Fibroblast of the conjunctiva (primary cell): ENCODE results near the gene MYBPC2.
A peak's percentile ranks its signal among the peaks of the same experiment; 100 is the strongest.
"Not testable (repeated sequence)": the region's sequence is repeated elsewhere in the genome, so short reads cannot be mapped to it uniquely, and the experiment has no call there.

Experiments used
- DNase-seq: peaks from one replicate; pipeline ENCODE4 v3.0.0-alpha.2; 2010; ENCODE audit warnings: low read depth

The MYBPC2 gene

DNA sequence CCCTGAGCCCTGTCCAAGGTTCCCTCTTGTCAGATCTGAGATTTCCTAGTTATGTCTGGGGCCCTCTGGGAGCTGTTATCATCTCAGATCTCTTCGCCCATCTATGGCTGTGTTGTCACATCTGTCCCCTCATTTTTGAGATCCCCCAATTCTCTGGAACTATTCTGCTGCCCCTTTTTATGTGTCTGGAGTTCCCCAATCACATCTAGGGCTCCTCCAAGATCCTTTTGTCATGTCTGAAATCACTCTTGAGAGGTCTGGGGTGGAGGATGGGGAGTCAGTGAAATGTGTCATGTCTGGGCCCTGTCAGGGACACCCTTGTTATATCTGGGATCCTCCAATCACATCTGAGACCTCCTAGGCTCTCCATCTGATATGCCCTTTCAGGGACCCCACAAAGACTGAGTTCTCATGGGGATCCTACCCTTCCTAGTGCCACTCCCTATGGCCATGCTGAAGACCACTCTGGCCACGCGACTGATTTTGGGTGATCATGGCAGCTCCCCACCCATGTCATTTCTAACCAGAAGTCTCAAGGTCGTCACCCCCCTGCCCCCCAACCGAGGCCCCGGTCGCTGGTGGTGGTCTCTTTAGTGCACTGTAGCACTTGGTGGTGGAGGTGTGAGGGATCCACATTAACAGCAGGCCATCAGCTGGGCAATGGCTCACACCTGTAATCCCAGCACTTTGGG is 3.8 kb upstream of the MYBPC2 start:
- DNase-seq: no peak

DNA sequence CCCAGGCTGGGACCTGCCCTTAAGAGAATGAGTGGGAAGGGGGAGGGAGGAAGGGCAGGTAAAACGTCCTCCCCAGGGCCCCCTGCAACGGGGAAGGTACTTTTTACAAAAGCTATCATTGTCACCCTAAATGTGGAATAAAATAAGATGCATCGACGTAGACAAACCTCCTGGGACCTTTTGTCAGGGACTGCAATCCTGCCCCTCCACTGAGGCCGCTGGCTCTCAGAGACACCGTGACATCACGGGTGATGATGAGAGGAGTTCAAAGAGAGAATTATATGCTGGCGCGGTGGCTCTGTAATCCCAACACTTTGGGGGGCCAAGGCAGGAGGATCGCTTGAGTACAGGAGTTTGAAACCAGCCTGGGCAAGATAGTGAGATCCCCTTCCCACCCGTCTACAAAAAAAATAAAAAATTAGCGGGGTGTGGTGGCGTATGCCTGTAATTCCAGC is 1.8 kb upstream of the MYBPC2 start:
- DNase-seq: no peak

DNA sequence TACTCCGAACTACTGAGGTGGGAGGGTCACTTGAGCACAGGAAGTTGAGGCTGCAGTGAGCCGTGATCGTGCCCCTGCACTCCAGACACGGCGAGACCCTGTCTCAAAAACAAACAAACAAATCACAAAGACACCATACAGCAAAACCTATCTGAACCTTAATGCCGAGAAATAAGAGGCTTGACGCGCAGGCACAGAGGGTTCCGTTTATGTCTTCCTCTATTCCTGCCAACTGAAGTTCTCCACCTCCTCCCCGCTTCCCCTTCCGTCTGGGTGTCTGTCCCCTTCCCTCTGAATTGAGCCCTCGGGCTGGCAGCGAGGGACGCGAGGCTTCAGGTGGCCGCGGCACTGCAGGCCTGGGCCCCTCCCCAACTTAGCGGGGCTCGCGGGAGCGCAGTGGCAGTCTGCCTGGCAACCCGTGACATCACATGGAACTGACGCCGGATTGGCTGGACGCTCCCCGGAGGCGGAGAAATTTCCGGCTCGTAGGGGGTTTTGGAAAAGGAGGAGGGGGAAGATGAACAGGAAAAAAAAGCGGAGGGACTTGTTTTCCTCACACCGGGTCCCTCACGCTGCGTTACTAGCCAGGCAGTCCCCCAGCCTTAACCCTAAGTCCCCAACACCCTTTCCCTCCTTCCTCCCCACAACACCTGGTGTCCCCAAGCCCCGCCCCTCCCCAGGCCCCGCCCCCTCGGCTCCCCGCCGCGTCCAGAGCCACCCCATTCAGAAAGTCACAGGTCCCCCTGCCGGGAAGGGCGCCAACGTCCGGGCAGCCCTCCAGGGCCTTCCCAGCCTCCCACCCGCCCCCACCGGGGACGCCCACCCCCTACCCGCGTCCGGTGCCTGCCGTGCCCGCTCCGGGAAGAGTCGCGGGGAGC is 1.1 kb upstream of the MYBPC2 start:
- peak; percentile 37 for DNase-seq

DNA sequence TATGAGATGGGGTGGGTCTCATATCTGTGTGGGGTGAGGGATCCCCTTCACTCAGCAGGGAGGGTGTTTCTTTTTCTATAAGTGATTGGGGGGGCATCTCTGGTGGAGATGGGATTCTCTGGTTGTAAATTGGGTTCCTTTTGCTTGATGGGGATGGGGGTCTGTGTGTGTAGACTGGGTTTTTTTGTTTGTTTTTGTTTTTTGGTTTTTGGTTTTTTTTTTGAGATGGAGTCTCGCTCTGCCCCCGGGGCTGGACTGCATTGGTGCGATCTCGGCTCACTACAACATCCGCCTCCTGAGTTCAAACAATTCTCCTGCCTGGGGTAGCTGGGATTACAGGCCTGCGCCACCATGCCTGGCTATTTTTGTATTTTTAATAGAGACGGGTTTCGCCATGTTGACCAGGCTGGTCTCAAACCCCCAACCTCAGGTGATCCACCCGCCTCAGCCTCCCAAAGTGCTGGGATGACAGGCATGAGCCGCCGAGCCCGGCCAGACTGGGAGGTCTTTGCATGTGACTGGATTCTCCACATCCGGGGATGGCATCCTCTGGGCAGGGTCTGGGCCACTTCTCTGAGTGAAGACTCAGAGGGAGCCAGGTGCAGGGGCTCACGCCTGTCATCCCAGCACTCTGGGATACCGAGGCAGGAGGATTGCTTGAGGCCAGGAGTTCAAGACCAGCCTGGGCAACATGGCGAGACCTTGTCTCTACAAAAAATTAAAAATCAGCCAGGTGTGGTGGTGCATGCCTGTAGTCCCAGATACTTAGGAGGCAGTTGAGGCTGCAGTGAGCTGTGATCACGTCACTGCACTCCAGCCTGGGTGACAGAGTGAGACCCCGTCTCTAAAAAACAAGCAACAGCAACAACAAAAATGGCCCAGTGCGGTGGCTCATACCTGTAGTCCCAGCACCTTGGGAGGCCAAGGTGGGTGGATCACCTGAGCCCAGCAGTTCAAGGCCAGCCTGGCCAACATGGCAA is 799 bp downstream of the MYBPC2 start:
- no peak for DNase-seq

- no peak for DNase-seq
Measured at GRCh38 chr19:50434525-50434924, 1.8 kb downstream of the MYBPC2 start.

GRCh38 chr19:50435221-50435620 is 2.5 kb downstream of the MYBPC2 start:
- no peak for DNase-seq

DNA sequence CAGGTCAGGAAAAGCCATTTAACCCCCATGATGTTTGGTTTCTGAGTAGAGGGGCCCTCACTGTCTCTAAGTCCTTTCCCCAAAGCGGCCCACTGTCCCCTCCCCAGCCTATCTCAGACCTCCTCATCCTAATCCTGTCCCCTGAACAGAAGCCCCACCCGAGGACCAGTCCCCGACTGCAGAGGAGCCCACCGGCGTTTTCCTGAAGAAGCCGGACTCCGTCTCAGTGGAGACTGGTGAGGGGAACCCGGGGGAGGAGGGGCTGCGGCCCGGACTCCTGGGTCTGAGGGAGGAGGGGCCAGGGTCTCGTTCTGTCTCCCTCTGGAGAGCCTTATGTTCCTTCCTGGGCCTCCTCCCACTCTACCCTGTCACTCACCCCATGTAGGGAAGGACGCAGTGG is 2.9 kb downstream of the MYBPC2 start:
- no peak for DNase-seq

DNA sequence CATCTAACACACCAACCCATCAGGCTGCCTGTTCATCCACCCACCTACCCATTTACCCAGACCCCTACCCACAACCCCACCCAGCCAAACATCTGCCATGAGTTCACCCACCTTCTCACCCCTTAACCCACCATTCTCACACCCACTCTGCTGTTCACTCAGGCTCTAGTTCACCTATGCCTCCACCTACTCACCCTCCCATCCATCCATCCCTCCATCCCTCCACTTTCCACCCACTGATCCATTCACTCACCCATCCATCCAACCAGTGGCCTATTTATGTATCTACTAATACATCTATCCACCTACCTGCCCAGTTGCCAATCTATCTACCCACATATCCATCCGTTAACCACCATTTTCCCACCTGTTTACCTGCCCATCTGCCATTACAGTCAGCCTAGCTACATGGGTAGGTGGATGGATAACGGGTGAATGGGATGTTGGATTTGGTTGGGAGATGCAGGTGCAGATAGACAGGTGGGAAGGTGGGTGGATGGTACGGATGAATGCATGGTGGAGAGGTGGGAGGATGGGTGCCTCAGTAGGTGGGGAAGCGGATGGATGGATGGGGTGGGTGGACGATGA is 5.3 kb downstream of the MYBPC2 start:
- DNase-seq: no peak

- DNase-seq: not testable (repeated sequence)
Measured at GRCh38 chr19:50439130-50439529, 6.4 kb downstream of the MYBPC2 start.

- DNase-seq: no peak
Measured at GRCh38 chr19:50444059-50444458, 11.4 kb downstream of the MYBPC2 start.

GRCh38 chr19:50447053-50447452 is 14.4 kb downstream of the MYBPC2 start:
- DNase-seq: no peak

DNA sequence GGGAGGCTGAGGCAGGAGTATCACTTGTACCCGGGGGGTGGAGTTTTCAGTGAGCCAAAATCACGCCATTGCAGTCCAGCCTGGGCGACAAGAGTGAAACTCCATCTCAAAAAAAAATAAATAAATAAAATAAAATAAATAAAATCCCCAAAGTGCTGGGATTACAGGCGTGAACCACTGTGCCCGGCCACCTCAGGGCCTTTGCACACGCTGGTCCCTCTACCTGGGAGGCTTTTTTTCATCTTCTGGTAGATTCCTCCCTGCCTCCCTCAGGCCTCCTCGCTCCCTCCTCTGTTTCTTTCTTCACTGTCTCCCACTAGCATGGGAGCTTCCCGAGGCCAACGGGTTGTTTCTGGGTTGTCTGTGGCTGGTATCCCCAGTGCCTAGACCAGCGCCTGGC is 15.1 kb downstream of the MYBPC2 start:
- no peak for DNase-seq

GRCh38 chr19:50449236-50449899 is 16.7 kb downstream of the MYBPC2 start:
- no peak for DNase-seq

DNA sequence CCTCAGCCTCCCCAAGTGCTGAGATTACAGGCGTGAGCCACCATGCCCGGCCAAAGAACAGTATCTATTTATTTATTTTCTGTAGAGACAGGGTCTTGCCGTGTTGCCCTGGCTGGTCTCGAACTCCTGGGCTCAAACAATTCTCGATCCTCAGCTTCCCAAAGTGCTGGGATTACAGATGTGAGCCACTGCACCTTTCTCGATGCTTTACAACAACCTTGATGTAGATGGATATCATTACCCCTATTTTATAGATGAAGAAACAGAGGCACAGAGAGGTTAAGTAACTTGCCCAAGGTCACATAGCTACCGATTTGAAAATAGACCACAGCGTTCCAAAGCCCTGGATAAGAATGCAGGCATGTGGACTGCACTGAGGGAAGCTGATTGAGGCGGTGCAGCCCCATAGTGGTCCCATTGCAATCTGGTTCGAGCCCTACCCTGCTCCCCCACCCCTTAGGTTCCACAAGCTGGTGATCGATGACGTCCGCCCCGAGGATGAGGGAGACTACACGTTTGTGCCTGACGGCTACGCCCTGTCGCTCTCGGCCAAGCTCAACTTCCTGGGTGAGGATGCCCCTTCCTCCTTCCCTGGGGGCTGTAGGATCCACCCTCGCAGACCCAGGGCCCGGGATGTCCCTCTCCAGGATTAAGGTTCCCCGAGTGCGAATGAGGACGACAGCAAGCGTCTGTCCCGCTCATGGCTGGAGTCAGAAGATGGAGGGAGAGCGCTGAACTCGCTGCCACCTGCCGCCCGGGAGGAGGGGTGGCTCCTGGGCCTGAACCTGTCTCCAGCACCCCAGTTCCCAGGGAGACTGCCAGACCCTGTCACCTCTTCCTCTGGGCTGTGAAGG is 17.9 kb downstream of the MYBPC2 start:
- no peak for DNase-seq

- no peak for DNase-seq
Measured at GRCh38 chr19:50451223-50451534, 18.5 kb downstream of the MYBPC2 start.

GRCh38 chr19:50453243-50453642 is 20.6 kb downstream of the MYBPC2 start:
- no peak for DNase-seq

GRCh38 chr19:50455992-50456391 is 23.3 kb downstream of the MYBPC2 start:
- no peak for DNase-seq

GRCh38 chr19:50457300-50457699 is 24.6 kb downstream of the MYBPC2 start:
- no peak for DNase-seq

DNA sequence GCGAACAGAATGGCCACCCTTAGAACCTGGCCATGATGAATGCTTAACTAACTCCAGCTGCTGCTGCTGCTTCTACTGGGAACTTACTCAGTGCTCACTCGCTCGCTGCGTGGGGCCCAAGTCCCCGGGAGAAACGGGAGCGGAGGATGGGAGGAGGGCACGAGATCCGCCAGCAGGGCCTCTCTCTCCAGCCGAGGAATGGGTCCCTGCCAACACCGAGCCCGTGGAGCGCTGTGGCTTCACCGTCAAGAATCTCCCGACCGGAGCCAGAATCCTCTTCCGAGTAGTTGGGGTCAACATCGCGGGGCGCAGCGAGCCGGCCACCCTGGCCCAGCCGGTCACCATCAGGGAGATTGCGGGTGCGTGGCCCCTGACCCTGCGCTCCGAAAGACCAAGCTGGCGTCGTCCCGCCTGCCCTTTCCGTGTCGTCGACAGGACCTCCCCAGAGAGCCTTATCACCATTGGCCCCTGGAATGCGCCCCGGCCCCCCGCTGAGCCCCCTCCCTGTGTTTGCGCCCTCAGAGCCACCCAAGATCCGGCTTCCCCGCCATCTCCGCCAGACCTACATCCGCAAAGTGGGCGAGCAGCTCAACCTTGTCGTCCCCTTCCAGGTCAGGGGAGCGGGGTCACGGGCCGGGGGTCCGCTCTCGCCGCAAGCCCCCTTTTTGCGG is 25.8 kb downstream of the MYBPC2 start:
- no peak for DNase-seq

DNA sequence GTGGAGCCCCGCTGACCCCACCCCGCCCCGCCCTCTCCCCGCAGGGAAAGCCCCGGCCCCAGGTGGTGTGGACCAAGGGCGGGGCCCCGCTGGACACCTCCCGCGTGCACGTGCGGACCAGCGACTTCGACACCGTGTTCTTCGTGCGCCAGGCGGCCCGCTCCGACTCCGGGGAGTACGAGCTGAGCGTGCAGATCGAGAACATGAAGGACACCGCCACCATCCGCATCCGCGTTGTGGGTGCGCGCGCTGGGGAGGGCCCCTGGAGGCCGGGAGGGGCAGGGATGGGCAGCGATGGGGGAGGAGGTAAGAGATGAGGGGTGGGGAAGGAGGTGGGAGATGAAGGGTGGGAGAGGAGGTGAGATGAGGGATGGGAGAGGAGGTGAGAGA is 26.4 kb downstream of the MYBPC2 start:
- no peak for DNase-seq
